HG03571 (cell line): ENCODE data around the gene PKNOX2.

Experiments used
- ATAC-seq: cut with Tn5 transposase; IDR thresholded peaks from one replicate; pipeline ENCODE4 v1.9.1; 2021; ENCODE audit not compliant: unreplicated experiment

The PKNOX2 gene

DNA sequence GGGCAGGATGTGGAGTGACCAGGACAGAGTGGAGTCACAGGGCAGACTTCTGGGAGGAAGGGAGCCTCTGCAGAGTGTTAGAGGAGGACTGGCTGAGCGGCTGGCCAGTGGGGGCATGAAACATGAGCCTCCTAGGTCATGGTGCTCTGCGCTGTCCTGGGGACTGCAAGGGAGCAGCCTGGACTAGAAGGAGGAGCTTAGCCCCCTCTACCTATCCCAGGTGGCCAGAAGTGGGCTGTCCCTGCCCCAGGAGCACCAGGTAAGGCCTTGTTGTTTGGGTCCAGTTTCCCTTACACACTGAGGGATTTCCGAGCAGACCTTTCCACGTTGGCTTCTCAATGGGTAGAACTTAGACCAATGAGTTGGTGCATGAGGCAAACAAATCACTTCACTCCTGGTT, 7.4 kb downstream of the PKNOX2 start:
- ATAC-seq, result no peak

DNA sequence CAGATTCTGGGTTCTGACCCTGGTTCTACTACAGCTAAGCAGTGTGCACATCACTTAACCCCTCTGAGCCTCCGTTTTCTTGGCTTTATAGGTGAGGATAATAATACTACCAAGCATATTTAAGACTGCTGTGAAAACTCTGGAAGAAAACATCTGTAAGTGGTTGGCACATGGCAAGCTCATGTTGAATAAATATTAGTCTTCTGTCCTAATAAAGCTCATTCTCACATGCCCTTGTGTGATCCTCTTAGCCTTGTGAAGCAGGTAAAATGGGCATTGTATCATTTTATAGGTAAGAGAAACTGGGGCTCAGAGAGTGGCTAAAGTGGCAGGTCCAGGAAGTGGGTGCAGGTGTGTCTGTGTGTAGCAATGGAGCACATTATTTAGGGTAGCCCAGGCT, 8.5 kb downstream of the PKNOX2 start:
- ATAC-seq, result no peak

DNA sequence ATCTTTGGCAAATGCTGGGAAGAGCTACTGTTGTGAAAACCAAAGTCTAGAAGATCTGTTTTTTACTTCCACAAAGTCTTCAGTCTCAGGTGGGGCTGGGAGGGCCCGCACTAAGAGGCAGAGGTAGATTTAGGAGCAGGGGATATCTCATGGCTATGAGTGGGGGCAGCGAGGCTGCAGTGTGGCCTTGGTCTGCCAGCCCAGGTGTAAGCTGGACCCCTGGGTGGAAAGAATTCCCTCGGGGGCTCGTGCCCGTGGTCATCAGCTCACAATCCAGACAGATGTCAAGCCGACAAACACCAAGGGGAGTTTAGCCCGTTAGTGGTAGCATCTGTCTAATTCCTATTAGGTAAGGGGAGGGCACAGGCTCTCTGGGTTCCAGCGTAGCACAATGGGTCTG, 9.0 kb downstream of the PKNOX2 start:
- no peak for ATAC-seq

DNA sequence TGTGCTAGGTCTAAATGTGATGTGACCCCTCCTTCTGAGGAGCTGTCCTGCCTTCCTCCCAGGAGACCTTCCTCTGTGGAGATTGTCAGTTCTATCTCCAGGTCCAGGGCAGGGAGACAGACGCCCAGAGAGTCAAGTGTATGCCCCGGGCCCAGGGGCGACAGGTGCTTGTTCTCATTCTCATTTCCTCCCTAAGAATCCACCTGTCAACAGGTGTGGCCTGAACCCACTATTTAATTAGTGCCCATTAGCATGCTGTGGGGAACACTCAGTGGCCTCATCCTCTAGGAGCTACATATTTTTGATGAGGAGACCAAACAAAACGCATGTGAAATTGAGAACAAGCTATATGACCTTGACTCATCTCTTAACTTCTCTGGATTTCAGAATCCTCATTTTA, 9.5 kb downstream of the PKNOX2 start:
- ATAC-seq, result no peak

DNA sequence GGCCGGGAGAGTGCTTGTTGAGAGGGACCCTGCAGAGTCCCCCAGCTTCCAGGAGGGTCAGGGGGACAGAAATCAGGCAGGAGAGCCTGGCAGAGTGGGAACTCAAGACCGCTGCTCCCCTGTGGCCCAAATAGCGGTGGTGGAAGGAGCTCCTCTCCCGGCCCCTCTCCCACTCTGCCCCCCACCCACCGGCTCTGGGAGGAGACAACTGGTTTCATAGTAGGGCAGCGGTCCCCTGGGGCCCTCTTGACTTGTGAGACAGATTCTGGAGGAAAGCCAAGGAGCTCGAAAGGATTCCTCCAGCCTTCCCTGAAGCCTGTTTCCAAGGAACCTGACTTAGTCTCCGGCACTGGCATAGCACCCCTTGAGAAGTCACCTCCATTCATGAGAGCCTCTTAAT, 10.1 kb downstream of the PKNOX2 start:
- ATAC-seq, result no peak

DNA sequence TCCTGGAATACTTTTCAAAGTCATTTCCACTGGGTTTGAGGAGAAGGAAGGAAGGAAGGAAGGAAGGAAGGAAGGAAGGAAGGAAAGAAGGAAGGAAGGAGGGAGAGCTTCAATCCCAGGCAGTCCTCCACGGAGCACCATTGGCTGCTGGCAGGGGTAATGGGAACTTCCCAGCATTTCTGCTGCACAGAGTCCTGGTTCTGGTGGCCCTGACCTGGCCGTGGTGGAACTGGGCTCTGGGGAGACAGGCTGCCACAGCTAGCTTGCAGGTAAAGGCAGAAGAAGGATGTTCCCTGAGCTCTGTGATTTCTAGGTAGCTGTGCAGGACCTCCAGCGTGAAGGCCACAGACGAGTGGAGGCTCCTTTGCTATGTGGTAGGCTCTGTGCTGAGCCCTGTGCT, 10.6 kb downstream of the PKNOX2 start:
- ATAC-seq, result no peak

DNA sequence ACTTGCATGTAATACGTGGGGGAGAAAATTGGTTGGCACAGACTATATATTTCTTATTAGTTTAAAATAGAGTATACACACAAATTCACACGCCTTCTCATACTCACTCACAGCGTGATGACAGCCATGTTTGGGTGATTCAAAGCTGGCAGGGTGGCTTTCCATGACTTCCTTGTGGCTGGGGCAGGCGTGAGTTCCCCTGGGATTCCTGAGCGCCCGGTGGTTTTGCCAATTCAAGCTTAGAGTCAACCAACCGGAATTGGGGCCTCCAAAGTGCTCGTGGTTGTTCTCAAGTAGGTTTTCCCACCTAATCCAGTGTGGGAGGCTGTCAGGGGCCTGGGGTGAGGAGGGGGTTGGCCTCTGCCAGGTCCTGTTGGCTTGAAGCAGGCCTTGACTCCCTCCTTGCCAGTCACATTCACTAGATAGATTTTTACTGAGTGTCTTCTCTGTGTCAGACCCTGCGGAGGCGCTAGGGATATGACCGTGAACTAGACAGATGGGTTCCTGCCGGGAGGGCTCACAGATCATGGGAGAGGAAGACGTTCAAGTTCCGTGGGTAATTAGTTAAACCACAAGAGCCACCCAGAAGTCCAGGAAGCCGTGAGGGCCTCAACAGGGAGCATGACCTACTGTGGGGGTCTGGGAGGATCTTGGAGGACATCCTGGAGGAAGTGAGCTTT, 11.5 kb downstream of the PKNOX2 start:
- no peak for ATAC-seq

DNA sequence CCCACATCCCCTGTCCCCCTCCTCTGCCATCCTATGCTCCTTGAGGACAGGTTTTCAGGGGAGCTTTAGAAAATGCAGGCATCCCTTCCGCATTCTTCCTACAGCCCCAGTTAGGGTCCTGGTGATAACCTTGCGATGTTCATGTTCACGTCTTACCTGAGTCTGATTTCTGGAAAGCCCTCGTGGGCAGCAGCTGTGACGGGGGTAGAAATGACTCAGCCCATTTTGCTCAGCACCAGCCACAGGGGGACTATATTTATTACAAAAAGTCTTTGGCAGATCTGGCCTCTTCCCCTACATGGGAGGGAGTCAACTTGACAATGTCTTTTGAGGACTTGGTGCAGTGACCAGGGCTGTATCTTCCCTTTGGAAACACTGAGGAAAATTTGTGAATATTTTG, 12.3 kb downstream of the PKNOX2 start:
- ATAC-seq, result peak; percentile 58

DNA sequence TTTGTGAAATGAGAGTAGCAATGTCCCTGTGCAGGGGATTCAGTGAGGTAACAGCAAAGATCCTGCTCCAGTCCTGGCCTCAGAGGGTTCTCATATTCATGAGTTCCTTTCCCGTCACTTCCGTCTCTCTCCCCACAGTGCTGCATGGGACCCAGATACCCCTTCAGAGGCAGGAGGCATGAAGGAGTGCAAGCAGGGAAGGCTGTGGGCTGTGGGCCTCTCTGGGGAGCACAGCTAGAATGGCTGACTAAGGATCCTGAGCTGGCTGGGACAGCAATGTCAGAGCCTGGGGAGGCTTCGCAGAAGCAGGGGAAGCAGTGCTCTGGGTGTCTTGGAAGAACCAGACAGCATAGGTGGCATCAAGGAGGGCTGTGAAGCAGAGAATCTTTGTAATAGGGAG, 13.0 kb downstream of the PKNOX2 start:
- no peak for ATAC-seq

DNA sequence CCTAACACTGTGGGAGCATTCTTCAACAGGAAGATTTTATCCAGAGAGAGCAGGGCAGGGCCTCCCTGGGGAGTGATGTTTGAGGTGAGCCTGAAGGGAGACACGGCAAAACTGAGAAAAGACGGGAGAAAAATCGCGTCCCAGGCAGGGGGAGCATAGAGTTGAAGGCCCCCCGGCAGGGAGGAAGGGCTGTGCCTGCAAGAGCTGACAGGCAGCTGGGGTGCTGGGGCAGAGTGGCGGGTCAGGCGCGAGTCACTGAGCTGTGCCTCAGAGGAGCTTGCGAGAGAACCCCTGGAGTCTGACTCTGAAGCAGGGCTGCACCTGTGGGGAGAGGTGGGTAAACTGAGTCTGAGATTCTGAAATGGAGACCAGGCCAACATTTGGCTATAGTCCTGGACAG, 14.8 kb downstream of the PKNOX2 start:
- no peak for ATAC-seq

DNA sequence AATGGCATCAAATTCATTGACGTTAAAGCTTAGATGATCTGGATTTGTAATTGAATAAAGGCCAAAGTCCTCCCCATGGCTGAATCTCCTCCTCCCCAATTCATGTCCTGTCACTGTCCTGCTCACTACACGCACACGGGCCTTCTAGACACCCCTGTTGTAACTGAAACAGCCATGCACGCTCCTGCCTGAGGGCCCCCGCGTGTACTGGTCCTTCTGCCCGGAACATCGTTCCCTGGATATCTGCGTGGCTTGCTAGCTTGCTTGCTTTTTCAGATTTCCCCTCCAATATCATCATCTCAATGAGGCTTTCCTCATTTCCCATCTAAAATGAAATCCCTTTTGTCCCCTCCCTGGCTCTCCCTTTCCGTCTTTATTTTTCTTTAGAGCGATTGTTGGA, 15.3 kb downstream of the PKNOX2 start:
- no peak for ATAC-seq

DNA sequence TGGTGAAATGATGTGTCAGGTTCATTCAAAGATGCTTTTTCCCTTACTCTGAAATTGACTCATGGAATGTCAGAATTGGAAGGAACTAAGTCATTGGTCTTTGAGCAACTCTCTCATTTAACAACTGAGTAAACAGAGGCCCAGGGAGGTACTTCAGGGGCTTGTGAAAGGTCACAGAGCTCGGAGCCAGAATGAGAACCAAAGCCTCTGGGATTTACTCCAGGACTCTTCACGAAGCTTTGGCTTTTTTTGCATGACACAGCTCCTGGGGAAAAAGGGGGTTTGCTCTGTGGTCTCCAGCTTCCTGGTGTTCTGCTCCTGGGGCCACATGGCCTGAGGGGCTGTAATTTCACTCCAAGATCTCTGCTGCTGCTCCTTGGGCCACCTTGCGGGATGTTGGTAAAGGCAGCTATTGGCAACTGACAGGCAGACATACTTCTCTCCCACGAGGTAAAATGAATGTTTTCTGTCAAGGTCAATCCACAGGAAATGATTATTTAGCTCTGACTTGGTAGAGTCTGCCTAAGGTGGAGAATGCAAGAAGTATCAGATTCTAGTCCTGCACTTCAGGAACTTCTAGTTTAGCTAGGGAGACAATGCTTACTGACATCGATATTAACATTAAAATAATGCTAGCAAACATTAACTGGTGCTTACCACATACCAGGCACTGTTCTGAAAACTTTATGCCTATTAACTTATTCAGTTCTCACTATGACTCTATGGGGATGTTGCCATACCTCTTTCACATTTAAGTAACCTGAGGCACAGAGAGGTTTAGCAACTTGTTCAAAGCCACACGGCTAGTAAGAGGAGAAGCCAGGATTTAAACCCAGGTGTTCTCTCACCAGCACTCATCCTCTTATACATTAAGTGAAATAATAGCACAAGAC, 16.1 kb downstream of the PKNOX2 start:
- ATAC-seq, result peak; percentile 85

DNA sequence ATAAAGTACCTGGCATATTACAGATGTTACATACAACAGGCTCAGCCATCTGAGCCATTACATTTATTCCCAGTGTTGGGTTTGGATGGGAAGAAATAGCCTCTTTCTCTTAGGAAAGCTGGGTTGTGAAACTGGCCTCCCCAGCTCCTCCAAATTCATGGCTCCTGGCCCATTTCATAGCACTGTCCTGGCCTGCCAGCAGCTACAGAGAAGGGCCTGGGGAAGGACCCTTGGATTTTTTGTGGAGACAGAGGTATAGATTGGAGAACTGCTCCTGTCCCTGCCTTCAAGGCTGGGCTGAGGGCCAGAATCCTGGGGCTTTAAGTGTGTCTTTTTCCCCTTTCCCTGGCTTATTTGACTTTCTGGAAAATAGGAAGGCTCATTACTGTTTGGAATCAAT, 18.0 kb downstream of the PKNOX2 start:
- no peak for ATAC-seq

DNA sequence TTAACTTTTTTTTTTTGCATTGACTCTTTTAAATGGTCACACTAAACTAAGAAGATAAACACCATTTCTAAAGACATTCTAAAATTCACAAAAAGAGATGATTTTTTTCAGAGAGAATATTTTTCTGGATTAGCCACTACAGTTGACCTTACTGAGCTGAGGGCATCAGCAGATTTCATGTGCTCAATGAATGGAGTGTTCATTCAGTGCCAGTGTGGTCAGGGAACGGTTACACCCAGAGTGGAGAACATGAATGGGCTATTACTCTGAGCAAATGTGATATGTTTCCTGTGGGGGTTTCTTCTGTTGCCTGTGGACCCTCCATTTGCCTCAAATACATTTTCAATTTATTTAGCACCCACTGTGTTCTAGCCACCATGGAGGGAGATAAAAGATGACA, 19.1 kb downstream of the PKNOX2 start:
- no peak for ATAC-seq

DNA sequence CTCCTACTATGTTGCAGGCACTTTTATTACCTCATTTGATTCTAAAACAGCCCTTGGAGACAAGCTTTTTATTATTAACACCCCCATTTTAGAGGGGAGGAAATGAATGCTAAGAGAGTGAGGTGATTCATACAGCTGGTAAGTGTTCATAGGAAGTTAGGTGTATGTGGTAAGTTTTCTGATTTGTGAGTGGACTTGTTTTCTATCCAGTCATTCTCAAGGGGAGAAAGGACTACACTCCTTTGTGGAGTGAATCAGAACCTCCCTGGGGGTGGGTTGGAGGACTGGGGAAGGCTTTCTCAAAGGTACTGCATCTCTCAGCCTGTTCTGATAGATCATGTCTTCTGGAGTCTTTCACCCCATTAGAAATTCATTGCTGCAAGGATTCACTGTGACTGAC, 23.5 kb downstream of the PKNOX2 start:
- no peak for ATAC-seq

DNA sequence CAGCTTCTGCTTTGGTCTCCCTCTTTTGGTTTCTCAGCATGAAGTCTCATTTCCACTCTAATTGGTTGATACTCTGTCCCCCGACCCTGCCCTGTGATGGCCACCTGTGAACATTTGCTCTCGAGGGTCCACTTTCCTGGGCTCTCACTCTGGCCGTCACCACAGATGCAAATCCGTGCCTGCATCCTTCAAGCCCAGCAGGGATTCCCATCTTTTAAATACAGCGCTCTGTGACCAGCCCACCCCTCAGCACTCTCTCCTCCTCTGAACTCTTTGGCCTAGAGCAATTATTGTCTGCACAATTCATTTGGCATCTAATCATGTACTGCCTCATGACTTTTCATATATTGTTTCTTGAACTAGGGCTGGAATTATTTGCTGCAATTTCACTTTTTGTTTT, 26.0 kb downstream of the PKNOX2 start:
- no peak for ATAC-seq

DNA sequence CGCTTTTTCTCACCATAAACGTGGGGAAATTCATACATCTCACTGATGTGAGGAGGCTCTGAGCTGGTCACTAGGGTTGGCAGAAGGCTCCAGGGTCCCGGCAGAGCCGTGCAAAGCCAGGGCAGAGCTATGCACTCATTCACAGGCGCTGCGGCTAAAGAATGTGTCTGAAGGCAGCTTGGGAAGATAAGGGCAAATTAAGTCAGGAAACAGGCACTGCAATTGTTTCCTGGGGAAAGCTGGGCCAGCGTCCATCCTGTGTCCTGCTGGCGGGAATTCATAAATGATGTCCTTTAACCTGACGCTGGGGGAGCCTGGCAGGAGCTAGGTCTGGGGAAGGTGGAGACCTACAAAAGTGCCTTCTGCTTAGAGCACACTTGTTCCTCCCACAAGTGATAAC, 27.6 kb downstream of the PKNOX2 start:
- ATAC-seq, result no peak

DNA sequence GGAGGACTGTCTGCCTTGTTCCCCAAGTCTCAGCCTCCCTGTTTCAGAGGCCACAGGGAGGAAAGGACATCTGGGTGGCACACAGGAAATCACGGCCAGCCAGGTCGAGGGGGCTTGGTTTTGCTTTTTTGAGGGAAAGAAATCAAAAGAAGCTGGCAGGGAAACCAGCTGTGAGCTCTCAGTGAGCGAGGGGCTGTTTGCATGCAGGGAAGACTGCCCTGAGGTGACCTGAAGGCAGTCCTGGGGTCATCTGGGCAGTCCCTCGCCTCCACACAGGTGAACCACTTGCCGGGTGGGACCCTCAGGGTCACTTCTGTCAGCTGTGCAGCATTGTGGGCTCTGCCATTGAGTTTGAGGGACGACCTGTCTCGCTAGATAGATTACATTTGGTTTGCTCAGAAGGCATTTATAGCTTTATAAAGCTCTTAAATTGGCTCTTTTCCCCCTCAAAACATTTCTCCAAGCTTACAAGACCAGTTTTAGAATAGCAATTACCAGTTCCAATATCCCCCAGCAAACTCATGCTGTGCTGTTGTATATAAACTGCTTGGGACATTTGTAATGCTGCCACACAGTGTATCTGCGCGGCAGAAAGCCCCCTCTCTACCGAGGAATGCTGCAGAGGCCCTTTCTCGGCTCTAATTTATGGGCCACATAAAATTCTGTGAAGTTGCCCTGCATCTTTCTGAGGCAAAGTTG, 28.3 kb downstream of the PKNOX2 start:
- ATAC-seq, result no peak

DNA sequence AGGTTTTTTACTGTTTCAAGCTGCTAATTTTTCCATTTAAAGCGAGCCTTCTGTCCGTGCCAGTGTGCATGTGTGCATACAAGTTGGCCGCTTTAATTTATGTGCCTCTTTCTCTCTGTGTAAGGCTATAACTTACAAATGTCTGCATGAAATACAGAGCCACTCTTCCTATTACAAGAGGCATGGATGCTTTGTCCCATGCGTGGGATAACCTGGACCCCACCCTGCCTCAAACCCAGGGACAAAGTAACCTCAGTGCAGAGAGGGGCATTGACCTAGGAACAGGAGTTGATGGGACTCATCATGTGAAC, 28.8 kb downstream of the PKNOX2 start:
- no peak for ATAC-seq

DNA sequence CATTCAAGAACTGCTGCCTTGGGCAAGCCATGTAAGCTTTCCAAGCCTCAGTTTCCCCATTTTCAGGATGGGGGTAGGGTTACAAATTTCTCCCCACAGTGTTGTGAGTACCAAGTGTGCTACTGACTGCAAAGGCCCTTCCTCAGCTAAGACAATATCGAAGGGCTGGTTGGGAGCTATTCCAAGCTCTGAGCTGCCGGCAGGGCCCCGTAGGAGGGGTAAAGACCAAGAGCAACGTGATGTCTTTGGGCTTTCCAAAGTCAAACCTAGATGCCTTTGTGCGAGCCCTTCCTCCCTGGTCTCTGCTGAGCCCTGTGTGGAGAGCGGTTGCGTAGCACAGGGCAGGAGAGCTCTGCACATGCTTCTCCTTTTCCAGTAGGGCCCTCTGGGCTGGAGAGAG, 29.3 kb downstream of the PKNOX2 start:
- ATAC-seq, result no peak

DNA sequence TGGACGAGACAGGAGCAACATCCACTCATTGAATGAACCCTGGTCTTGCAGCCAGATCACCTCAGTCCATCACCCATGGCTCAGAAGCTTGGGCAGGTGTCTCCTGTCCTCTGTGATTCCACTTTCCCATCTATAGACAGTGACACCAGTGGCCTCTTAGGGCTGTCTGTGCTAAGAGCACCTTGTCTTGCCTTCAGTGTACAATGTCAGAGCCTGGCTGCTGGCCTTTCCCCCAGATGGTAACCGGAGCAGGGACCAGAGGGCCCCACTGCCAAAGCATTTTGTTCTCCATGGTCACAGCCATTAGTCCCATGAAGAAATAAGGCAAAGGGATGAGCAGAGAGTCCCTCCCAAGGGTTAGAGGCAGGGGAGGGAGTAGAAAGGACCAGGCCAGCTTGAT, 35.4 kb downstream of the PKNOX2 start:
- no peak for ATAC-seq

DNA sequence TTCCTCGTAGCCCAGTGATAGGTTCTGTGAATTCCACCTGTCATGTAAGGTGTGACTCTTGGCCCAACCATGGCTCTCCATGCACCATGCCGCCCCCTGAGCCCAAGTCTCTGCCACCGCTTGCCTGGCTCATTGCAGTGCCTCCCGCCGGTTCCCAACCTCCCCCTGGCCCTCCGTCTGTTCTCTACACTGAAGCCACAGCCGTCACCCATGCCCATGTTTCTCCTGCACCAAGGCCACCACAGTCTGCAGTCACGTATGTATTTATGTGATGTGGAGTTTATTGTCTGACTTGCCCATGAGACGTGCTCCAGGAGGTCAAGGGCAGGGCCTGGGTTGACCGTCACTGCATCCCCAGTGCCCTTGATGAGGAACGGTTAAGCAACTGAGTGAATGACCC, 35.9 kb downstream of the PKNOX2 start:
- ATAC-seq, result no peak
